Neural progenitor cell (in vitro differentiated cells): ENCODE results near the gene EMILIN3.

Experiments
- EZH2 ChIP-seq: fragments of 200-600 bp; sonication (generic); IDR thresholded peaks from 2 replicates; pipeline ENCODE4 v1.6.1; 2017; ENCODE audit warnings: antibody characterized with exemption, mild to moderate bottlenecking, moderate library complexity
- TF ChIP-seq, protein P1 (sequence below): fragments of 200-600 bp; sonication (generic); IDR thresholded peaks from 2 replicates; pipeline ENCODE4 v1.5.1; 2017; ENCODE audit warnings: antibody characterized with exemption, mild to moderate bottlenecking

DNA sequence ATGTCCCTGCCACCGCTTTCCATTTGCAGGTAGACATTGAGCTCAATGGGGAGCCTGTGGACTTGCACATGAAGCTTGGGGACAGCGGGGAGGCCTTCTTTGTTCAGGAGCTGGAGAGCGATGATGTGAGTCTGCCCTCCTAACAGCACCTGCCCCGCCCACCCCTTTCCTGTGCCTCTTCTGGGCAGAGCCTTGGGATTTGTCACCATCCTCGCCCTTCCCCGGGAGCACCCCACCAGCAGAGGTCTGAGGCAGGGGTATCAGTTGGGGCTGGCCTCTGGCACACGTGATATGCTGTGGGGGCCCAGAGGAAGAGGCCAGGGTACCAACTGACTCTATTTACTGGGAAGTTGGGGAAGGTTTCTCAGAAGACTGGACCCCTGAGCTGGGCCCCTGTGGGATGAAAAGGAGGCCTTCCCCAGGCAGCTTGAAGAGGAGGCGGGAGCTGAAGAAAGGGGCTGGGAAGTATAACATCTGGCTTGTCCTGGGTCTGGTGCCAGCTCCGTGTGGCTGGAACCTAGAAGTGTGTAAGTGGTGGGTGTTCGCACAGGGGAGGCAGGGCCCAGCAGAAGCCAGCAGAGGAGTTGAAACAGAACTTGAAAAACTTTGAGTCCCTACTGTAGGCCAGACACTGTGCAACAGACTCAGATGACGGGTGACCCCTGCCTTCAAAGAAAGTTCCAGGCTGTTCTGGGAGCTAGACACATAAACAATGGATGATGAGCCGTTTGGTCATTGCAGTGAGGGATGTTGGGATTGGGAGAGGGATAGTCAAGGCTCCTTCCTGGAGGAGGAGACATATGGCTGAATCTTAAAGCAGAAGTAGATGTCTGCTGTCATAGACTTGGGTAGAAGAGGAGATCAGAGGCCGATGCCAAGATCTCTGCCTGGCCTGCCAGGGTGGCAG is 18.8 kb downstream of the EMILIN3 start:
- TF ChIP-seq, protein P1, sequence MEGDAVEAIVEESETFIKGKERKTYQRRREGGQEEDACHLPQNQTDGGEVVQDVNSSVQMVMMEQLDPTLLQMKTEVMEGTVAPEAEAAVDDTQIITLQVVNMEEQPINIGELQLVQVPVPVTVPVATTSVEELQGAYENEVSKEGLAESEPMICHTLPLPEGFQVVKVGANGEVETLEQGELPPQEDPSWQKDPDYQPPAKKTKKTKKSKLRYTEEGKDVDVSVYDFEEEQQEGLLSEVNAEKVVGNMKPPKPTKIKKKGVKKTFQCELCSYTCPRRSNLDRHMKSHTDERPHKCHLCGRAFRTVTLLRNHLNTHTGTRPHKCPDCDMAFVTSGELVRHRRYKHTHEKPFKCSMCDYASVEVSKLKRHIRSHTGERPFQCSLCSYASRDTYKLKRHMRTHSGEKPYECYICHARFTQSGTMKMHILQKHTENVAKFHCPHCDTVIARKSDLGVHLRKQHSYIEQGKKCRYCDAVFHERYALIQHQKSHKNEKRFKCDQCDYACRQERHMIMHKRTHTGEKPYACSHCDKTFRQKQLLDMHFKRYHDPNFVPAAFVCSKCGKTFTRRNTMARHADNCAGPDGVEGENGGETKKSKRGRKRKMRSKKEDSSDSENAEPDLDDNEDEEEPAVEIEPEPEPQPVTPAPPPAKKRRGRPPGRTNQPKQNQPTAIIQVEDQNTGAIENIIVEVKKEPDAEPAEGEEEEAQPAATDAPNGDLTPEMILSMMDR, result no peak
- TF ChIP-seq EZH2, result no peak
